DOHH2 (cell line): Measurements from ENCODE around the gene USH1G.

Source experiments
- H3F3A ChIP-seq: fragments of 200-600 bp; sonication (generic), shearing (Covaris generic); 2 replicates; pipeline ENCODE4 v1.6.0; 2016; ENCODE audit warnings: antibody characterized with exemption, mild to moderate bottlenecking; ENCODE audit not compliant: control insufficient read depth, insufficient read depth
- H3K27ac ChIP-seq: fragments of 200-600 bp; sonication (generic); 2 replicates; pipeline ENCODE4 v1.5.1; 2014; ENCODE audit warnings: low read depth, mild to moderate bottlenecking, low read length, moderate library complexity
- H3K27me3 ChIP-seq: fragments of 200-600 bp; sonication (generic); 2 replicates; pipeline ENCODE4 v1.6.1; 2014; ENCODE audit warnings: mild to moderate bottlenecking, low read length, mixed read lengths; ENCODE audit not compliant: control insufficient read depth
- H3K36me3 ChIP-seq: fragments of 200-600 bp; sonication (generic); 2 replicates; pipeline ENCODE4 v1.6.1; 2014; ENCODE audit warnings: mild to moderate bottlenecking, low read length, moderate library complexity, mixed read lengths; ENCODE audit not compliant: control insufficient read depth
- H3K4me1 ChIP-seq: fragments of 200-600 bp; sonication (generic); 2 replicates; pipeline ENCODE4 v1.6.1; 2014; ENCODE audit warnings: mild to moderate bottlenecking, low read length, mixed read lengths; ENCODE audit not compliant: control insufficient read depth
- H3K4me2 ChIP-seq: fragments of 200-600 bp; sonication (generic); 2 replicates; pipeline ENCODE4 v1.6.0; 2014; ENCODE audit warnings: mild to moderate bottlenecking, low read length, moderate library complexity
- H3K4me3 ChIP-seq: fragments of 200-600 bp; sonication (generic); 2 replicates; pipeline ENCODE4 v1.5.1; 2014; ENCODE audit warnings: mild to moderate bottlenecking, low read length, mixed read lengths
- H3K79me2 ChIP-seq: fragments of 200-600 bp; sonication (generic); 2 replicates; pipeline ENCODE4 v1.6.1; 2014; ENCODE audit warnings: mild to moderate bottlenecking, low read length, mixed read lengths; ENCODE audit not compliant: control insufficient read depth
- H3K9me2 ChIP-seq: fragments of 200-600 bp; sonication (generic); replicated peaks from 2 replicates; pipeline ENCODE4 v1.6.1; 2014; ENCODE audit warnings: mild to moderate bottlenecking, low read length, mixed read lengths; ENCODE audit not compliant: control insufficient read depth
- H3K9me3 ChIP-seq: fragments of 200-600 bp; sonication (generic); 2 replicates; pipeline ENCODE4 v1.6.1; 2014; ENCODE audit warnings: antibody characterized with exemption, low read length, mixed read lengths; ENCODE audit not compliant: control insufficient read depth, insufficient read depth
- H4K20me1 ChIP-seq: fragments of 200-600 bp; sonication (generic); 2 replicates; pipeline ENCODE4 v1.6.0; 2014; ENCODE audit warnings: low read depth, mild to moderate bottlenecking, antibody characterized with exemption, low read length, moderate library complexity; ENCODE audit not compliant: control insufficient read depth, insufficient read depth
- EZH2phosphoT487 ChIP-seq: fragments of 200-600 bp; sonication (generic); IDR thresholded peaks from 2 replicates; pipeline ENCODE4 v1.6.1; 2017; ENCODE audit warnings: borderline replicate concordance, mild to moderate bottlenecking, antibody characterized with exemption, low read length, moderate library complexity, mixed read lengths
- TF ChIP-seq, protein P1 (sequence below): fragments of 200-600 bp; sonication (generic); IDR thresholded peaks from one replicate; pipeline ENCODE4 v1.5.1; 2014; ENCODE audit warnings: antibody characterized with exemption, mild to moderate bottlenecking, low read depth, low read length; ENCODE audit not compliant: poor library complexity, severe bottlenecking

Gene USH1G

DNA sequence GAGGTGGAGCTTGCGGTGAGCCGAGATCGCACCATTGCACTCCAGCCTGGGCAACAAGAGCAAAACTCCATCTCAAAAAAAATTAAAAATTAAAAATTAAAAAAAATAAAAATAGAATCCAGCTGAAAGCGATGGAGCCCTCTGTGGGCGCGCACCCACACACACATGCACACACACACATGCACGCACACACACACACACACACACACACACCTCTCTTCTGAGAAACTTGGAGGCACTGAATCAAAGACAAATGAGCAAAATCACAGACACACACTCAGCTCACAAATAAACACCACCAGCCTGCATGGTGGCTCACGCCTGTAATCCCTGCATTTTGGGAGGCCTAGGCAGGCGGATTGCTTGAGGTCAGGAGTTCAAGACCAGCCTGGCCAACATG, 20.0 kb downstream of the USH1G start:
- Histone ChIP-seq H4K20me1 (no peaks in the 10 kb centered on the region), H3K9me2 (no peaks in the 10 kb centered on the region), H3K79me2 (no peaks in the 10 kb centered on the region), H3K27ac (no peak overlapping the region), H3K4me3 (no peak overlapping the region), H3K4me2 (no peak overlapping the region), H3K27me3 (peaks cover 4% of the 10 kb centered on the region; the same call in 1 of the 2 replicates), H3K9me3 (no peaks in the 10 kb centered on the region), H3K4me1 (no peaks in the 10 kb centered on the region), H3K36me3 (no peaks in the 10 kb centered on the region), H3F3A (no peaks in the 10 kb centered on the region)
- TF ChIP-seq, protein P1, sequence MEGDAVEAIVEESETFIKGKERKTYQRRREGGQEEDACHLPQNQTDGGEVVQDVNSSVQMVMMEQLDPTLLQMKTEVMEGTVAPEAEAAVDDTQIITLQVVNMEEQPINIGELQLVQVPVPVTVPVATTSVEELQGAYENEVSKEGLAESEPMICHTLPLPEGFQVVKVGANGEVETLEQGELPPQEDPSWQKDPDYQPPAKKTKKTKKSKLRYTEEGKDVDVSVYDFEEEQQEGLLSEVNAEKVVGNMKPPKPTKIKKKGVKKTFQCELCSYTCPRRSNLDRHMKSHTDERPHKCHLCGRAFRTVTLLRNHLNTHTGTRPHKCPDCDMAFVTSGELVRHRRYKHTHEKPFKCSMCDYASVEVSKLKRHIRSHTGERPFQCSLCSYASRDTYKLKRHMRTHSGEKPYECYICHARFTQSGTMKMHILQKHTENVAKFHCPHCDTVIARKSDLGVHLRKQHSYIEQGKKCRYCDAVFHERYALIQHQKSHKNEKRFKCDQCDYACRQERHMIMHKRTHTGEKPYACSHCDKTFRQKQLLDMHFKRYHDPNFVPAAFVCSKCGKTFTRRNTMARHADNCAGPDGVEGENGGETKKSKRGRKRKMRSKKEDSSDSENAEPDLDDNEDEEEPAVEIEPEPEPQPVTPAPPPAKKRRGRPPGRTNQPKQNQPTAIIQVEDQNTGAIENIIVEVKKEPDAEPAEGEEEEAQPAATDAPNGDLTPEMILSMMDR, result no peak
- TF ChIP-seq EZH2phosphoT487, result no peak

DNA sequence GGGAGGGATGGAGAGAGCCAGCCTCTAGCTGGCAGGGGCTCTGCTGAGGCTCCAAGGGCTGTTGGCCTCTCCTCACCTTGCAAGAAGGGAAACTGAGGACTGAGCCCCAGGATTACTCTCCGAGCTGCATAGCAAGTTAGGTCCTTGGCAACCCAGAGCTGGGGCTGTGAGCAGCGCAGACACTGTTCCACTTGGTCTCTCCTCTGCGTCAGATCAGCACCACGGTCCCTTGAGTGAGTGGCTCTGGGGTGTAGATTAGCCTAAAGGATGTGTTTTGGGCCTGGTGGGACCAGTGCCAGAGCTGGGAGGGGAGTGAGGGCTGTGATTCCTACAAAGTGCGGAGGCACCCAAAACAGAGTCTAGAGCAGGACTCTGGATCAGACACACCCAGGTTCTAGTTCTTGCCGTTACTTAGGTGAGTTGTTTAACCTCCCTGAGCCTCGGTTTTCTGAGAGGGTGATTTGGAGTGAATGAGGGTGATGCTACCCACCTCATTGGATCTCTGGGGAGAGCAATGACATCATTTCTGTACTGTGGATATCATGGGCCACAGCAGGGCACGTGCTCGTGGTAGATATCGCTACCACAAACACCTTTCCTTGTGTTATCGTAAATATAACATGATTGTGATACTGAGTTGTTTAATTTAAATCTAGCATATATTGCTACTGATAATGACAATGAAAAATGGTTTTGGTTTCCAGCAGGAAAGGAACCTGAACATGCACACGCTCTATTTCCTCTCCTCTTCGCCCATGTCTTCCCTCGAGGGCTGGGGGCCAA, 21.5 kb downstream of the USH1G start:
- Histone ChIP-seq H3K9me2 (no peaks in the 10 kb centered on the region), H4K20me1 (no peaks in the 10 kb centered on the region), H3K9me3 (no peaks in the 10 kb centered on the region), H3K27me3 (peaks cover 4% of the 10 kb centered on the region; the same call in 1 of the 2 replicates), H3K4me2 (no peak overlapping the region), H3K4me1 (no peaks in the 10 kb centered on the region), H3K36me3 (no peaks in the 10 kb centered on the region), H3K79me2 (no peaks in the 10 kb centered on the region), H3F3A (no peaks in the 10 kb centered on the region), H3K4me3 (no peak overlapping the region), H3K27ac (no peak overlapping the region)
- no peak for TF ChIP-seq EZH2phosphoT487
- TF ChIP-seq, protein P1, result no peak

DNA sequence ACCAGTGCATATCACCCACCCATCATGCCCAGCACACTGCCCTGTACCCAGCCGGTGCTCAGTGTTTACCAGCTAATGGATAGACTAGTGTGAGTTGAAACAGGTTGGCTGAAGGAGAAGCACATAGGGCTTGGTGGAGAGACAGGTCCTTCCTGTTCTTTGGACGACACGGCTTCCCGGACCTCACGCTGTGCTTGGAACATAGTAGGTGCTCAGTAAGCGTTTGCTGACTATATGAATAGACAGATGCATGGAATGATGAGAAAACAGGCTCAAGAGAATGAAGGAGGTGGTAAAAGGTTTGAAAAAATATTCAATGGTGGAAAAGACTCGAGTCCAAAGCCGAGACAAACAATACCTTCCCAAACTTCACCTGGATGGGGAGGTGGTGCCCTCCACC, 22.8 kb downstream of the USH1G start:
- no peak overlapping the region for H3K4me2 ChIP-seq
- H3K79me2 ChIP-seq, result no peaks in the 10 kb centered on the region
- peaks cover 4% of the 10 kb centered on the region; the same call in 1 of the 2 replicates for H3K27me3 ChIP-seq
- H3K9me2 ChIP-seq, result no peaks in the 10 kb centered on the region
- H4K20me1 ChIP-seq, result no peaks in the 10 kb centered on the region
- no peak overlapping the region for H3K4me3 ChIP-seq
- no peaks in the 10 kb centered on the region for H3K36me3 ChIP-seq
- H3F3A ChIP-seq, result no peaks in the 10 kb centered on the region
- H3K27ac ChIP-seq, result no peak overlapping the region
- H3K9me3 ChIP-seq, result no peaks in the 10 kb centered on the region
- TF ChIP-seq EZH2phosphoT487, result no peak
- TF ChIP-seq, protein P1, result no peak
- no peaks in the 10 kb centered on the region for H3K4me1 ChIP-seq
